Keratinocyte (primary cell): ENCODE measurements around the gene CPLX3. TPM values are rescaled to one million over a fixed set of nuclear protein-coding genes. Genes with fewer than 3 reads are reported as not detected.

Experiments
- DNase-seq: peaks from one replicate; pipeline ENCODE4 v3.0.0-alpha.2; 2011; ENCODE audit warnings: low read depth, missing footprints, low spot score
- FAIRE-seq: peaks from 2 replicates; lab custom pipeline; 2011; peaks lifted over from hg19 to GRCh38; lab: Jason Lieb, UNC
- H2AFZ ChIP-seq: 2 replicates; pipeline ENCODE4 v1.6.0; 2012; ENCODE audit warnings: low read length, control low read depth, inconsistent platforms; ENCODE audit not compliant: control insufficient read depth
- H3K27ac ChIP-seq: 2 replicates; pipeline ENCODE4 v1.5.1; 2011; ENCODE audit warnings: low read length; ENCODE audit not compliant: control insufficient read depth, insufficient read depth
- H3K27me3 ChIP-seq: 3 replicates; pipeline ENCODE4 v1.6.0; 2011; ENCODE audit warnings: low read length; ENCODE audit not compliant: control insufficient read depth, insufficient read depth; ENCODE audit errors: extremely low read depth
- H3K36me3 ChIP-seq, 2 experiments: 2 replicates in 1 of 2; 3 replicates in 1 of 2; pipeline ENCODE4 v1.5.1; 2011; ENCODE audit warnings: low read length in 2 of 2, mild to moderate bottlenecking in 1 of 2; ENCODE audit not compliant: control insufficient read depth in 2 of 2, insufficient read depth in 2 of 2; ENCODE audit errors: extremely low read depth in 1 of 2
- H3K4me1 ChIP-seq: 3 replicates; pipeline ENCODE4 v1.5.1; 2011; ENCODE audit warnings: low read length; ENCODE audit not compliant: control insufficient read depth, insufficient read depth; ENCODE audit errors: extremely low read depth
- H3K4me2 ChIP-seq: 3 replicates; pipeline ENCODE4 v1.6.0; 2011; ENCODE audit warnings: low read depth, low read length; ENCODE audit not compliant: control insufficient read depth, insufficient read depth; ENCODE audit errors: extremely low read depth
- H3K4me3 ChIP-seq, 3 experiments: fragments of 200-600 bp in 1 of 3; sonication (generic) in 1 of 3; 2 replicates in 2 of 3; 3 replicates in 1 of 3; pipeline ENCODE4 v1.5.1; 2011 to 2016; ENCODE audit warnings: low read length in 3 of 3, mild to moderate bottlenecking in 3 of 3, control low read depth in 2 of 3, inconsistent platforms in 1 of 3, low read depth in 1 of 3, mixed read lengths in 1 of 3, mixed run types in 1 of 3, moderate library complexity in 1 of 3; ENCODE audit not compliant: control insufficient read depth in 2 of 3, insufficient read depth in 2 of 3; ENCODE audit errors: extremely low read depth in 1 of 3
- H3K79me2 ChIP-seq: 2 replicates; pipeline ENCODE4 v1.6.0; 2012; ENCODE audit warnings: low read length; ENCODE audit not compliant: control insufficient read depth, insufficient read depth
- H3K9ac ChIP-seq: 3 replicates; pipeline ENCODE4 v1.6.0; 2011; ENCODE audit warnings: low read length; ENCODE audit not compliant: control insufficient read depth, insufficient read depth; ENCODE audit errors: extremely low read depth
- H3K9me1 ChIP-seq: 3 replicates; pipeline ENCODE4 v1.6.0; 2011; ENCODE audit warnings: low read length; ENCODE audit not compliant: control insufficient read depth, insufficient read depth; ENCODE audit errors: extremely low read depth
- H3K9me3 ChIP-seq: 2 replicates; pipeline ENCODE4 v1.5.1; 2012; ENCODE audit warnings: low read depth, low read length; ENCODE audit not compliant: control insufficient read depth
- H4K20me1 ChIP-seq: 3 replicates; pipeline ENCODE4 v1.6.0; 2011; ENCODE audit warnings: low read length; ENCODE audit not compliant: control insufficient read depth, insufficient read depth; ENCODE audit errors: extremely low read depth
- CTCF ChIP-seq, 3 experiments: IDR thresholded peaks in 1 of 3; conservative IDR thresholded peaks in 1 of 3; optimal IDR thresholded peaks in 1 of 3; 2 replicates in 2 of 3; 3 replicates in 1 of 3; pipeline versions ENCODE3 to v1.5.1; 2011; ENCODE audit warnings: low read length in 3 of 3, mild to moderate bottlenecking in 3 of 3, moderate library complexity in 2 of 3, control low read depth in 1 of 3, inconsistent platforms in 1 of 3; ENCODE audit not compliant: insufficient read depth in 2 of 3; ENCODE audit errors: extremely low read depth in 1 of 3
- EZH2 ChIP-seq: IDR thresholded peaks from one replicate; pipeline ENCODE4 v1.6.1; 2012; ENCODE audit warnings: inconsistent platforms, mild to moderate bottlenecking, low read length, moderate library complexity
- dilution Hi-C: fragments of 300-500 bp; cut with MboI; formaldehyde crosslinking; loops from one replicate; pipeline ENCODE4 v1.7.0; 2020; ENCODE audit warnings: low sequenced_read_pairs; ENCODE audit not compliant: extremely low pct_ligation_motif_present
- polyA plus RNA-seq, 5 experiments: library from polyadenylated mRNA; depleted of rRNA in 3 of 5; stranded (reverse) in 3 of 5; stranded (forward) in 1 of 5; unstranded in 1 of 5; fragments of >200 nt; gene quantifications; 1 replicate in 1 of 5; 2 replicates in 3 of 5; 3 replicates in 1 of 5; pipeline versions ENCODE4 v1.2.1 to v1.2.3, GENCODE V29; 2011 to 2012; ENCODE audit warnings: missing spikeins in 2 of 5, low read depth in 1 of 5, low replicate concordance in 1 of 5

CPLX3 gene
- polyA plus RNA-seq, 1 donor (not counting 4 experiments of a cell fraction or from before 2014, with no cell fraction given): not detected

GRCh38 chr15:74821790-74822158 lies 4.7 kb upstream of the CPLX3 start:
- TF ChIP-seq EZH2 (no peak), CTCF (optimal IDR thresholded peaks at IDR 0.05 in 1 of 3, IDR thresholded peaks at IDR 0.05 in 1 of 3, conservative IDR thresholded peaks at IDR 0.05 in 1 of 3; ENCODE audit: extremely low read depth in 1 of 3, insufficient read depth in 2 of 3, low read length in 3 of 3) (no peak)
- H3K4me2 ChIP-seq: no peak overlapping the region
- H3K4me3 ChIP-seq: no peak overlapping the region
- no peaks in the 10 kb centered on the region for H3K9me1 ChIP-seq
- DNase-seq (no peak), FAIRE-seq (no peak)
- H3K9me3 ChIP-seq: no peaks in the 10 kb centered on the region
- H4K20me1 ChIP-seq: peaks cover 4% of the 10 kb centered on the region
- peaks cover 22% of the 10 kb centered on the region for H3K27me3 ChIP-seq
- H3K27ac ChIP-seq: no peak overlapping the region
- no peaks in the 10 kb centered on the region for H3K36me3 ChIP-seq
- dilution Hi-C loops: no loop called here
- no peak overlapping the region for H2AFZ ChIP-seq
- no peak overlapping the region for H3K9ac ChIP-seq
- peaks cover 18% of the 10 kb centered on the region for H3K4me1 ChIP-seq
- H3K79me2 ChIP-seq: no peaks in the 10 kb centered on the region

- no peak overlapping the region for H3K4me2 ChIP-seq
- TF ChIP-seq EZH2 (no peak), CTCF (optimal IDR thresholded peaks at IDR 0.05 in 1 of 3, IDR thresholded peaks at IDR 0.05 in 1 of 3, conservative IDR thresholded peaks at IDR 0.05 in 1 of 3; ENCODE audit: extremely low read depth in 1 of 3, insufficient read depth in 2 of 3, low read length in 3 of 3) (no peak)
Observed at GRCh38 chr15:74822233-74822632, 4.2 kb upstream of the CPLX3 start.

More at GRCh38 chr15:74822233-74822632, 4.2 kb upstream of the CPLX3 start:
- Histone ChIP-seq H3K4me3 (no peak overlapping the region), H3K27ac (no peak overlapping the region), H3K79me2 (no peaks in the 10 kb centered on the region), H3K9me3 (no peaks in the 10 kb centered on the region), H2AFZ (no peak overlapping the region), H3K4me1 (peaks cover 14% of the 10 kb centered on the region), H3K27me3 (peaks cover 27% of the 10 kb centered on the region), H3K9me1 (no peaks in the 10 kb centered on the region), H3K36me3 (no peaks in the 10 kb centered on the region), H4K20me1 (no peaks in the 10 kb centered on the region), H3K9ac (no peak overlapping the region)
- DNase-seq (no peak), FAIRE-seq (no peak)
- dilution Hi-C loops: no loop called here
